GM12801 (cell line): ENCODE data around the gene TMCC1.

Source experiments
- TF ChIP-seq, protein P1 (sequence below): IDR thresholded peaks from one replicate; pipeline ENCODE4 v1.5.1; 2011; ENCODE audit warnings: control low read depth; ENCODE audit not compliant: insufficient read length; ENCODE audit errors: extremely low read depth

Gene TMCC1

DNA sequence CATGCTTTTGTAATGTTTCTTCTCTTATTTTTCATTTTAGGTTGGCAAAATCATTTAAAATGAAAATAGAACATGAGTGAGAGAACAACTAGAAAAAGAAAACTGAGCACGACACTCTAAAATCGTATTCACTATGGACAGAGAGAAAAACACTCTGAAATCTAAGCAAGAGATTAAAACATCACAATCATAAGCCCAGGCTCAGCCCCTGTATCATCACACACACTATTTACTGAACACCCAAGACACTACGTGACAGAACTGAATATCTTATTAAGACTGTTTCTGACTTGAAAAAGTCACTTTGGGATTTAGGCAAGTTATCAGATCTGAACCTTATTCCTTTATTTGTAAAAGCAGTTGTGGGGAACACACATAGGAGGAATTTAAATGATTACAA is 204.5 kb downstream of the TMCC1 start:
- TF ChIP-seq, protein P1, sequence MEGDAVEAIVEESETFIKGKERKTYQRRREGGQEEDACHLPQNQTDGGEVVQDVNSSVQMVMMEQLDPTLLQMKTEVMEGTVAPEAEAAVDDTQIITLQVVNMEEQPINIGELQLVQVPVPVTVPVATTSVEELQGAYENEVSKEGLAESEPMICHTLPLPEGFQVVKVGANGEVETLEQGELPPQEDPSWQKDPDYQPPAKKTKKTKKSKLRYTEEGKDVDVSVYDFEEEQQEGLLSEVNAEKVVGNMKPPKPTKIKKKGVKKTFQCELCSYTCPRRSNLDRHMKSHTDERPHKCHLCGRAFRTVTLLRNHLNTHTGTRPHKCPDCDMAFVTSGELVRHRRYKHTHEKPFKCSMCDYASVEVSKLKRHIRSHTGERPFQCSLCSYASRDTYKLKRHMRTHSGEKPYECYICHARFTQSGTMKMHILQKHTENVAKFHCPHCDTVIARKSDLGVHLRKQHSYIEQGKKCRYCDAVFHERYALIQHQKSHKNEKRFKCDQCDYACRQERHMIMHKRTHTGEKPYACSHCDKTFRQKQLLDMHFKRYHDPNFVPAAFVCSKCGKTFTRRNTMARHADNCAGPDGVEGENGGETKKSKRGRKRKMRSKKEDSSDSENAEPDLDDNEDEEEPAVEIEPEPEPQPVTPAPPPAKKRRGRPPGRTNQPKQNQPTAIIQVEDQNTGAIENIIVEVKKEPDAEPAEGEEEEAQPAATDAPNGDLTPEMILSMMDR: no peak

DNA sequence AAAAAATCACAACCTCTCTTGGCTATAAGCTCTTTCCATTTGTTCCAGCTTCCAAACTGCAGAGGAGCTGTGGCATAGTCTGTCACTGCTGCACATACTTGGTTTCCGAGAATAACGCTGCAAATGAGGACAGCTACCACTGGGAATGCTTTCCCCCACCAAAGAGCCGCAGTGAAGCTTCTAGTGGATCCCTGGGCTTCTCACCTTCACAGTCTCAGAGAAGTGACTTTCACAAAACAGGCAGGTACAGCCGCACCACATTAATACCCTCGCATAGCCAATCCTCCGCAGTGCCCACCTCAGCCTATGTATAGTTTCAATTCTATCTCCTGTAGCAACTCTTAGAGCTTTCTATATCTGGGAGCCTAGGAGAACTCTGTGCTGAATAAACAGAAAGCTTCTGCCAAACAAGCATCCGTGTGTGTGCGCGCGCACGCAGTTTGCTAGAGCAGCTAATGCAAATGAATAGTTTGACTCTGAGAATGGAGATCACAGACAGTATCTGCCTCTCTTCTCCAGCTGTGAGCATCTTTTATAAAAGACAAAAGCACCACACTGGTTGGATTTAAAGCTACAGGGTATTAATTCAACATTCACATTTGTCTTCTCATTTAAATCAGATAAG is 205.1 kb downstream of the TMCC1 start:
- TF ChIP-seq, protein P1: no peak

DNA sequence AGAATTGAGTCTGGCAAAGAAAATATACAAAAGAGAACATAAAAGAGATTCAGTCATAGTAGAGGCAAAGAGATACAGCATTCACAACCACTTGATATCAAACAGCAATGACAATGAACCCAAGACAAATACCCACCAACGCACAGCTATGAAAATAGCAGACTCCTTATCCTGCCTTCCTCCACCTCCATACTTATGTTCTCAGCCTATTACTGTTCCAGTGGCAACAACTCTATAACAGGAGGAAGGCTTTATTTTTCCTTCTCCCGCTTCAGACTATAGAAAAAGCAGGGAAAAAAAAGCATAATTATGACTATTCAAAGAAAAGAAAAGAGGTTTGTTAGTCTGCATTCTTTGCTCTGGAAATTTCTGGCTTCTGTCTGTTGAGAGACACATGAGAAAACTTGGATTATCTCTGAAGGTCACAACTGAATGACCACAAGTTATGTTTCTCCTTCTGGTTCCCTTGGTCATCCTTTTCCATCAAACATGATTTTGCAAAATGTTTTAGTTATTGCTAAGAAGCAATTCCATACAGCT is 205.9 kb downstream of the TMCC1 start:
- TF ChIP-seq, protein P1: no peak

DNA sequence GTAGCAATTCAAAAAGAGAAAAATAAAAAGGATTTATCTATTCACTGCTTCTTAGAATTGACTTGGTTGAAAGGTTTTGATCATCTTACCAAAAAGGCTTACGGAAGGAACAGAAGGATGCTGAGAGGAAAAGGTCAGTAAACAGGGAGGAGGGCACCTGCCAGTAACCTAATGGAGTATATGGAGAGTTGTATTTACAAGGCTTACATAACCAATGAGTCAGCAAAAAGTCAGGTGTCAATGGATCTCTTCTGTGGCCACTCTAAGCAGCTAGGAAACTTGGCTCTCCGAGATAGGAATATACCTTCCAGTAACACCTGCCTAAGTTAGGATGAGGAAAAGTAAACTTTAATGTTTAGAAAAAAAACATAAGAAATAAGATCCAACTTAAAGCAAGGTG is 206.6 kb downstream of the TMCC1 start:
- TF ChIP-seq, protein P1: no peak

DNA sequence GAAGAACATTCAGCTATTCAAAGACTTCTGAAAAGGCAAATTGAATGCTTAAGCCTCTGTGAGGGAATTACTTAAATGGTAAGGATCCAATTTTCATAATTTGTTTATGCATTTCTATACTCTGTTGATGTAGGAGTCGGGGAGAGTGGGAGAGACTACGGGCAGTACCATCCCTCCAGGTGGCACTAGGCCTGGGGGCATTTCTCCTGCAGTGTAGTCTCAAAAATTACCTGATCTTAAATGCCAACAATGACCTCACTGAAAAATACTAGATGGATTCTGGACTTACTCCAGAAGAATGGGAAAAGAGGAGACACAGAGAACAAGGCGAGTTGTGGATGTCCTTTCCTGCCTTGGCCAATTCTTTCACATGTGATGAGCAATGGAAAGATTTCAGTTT is 209.2 kb downstream of the TMCC1 start:
- TF ChIP-seq, protein P1: no peak

DNA sequence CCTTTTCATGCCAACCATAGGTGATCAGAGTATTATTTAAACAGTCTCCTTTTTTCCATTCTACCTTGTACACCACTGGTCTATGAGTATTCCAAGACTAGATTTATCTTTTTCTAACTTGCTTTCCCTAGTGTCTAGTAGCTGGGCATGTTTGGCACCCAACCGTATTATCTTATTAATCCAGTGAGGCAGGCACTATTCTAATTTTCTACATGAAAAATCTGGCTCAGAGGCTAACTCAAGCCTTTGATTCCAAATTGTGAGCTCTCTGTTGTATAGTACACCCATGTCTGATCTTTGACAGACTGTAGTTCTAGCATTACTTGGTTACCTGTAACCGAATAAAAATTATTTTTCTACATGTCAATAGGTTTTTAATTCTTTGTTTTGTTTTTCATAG is 210.3 kb downstream of the TMCC1 start:
- TF ChIP-seq, protein P1: no peak

DNA sequence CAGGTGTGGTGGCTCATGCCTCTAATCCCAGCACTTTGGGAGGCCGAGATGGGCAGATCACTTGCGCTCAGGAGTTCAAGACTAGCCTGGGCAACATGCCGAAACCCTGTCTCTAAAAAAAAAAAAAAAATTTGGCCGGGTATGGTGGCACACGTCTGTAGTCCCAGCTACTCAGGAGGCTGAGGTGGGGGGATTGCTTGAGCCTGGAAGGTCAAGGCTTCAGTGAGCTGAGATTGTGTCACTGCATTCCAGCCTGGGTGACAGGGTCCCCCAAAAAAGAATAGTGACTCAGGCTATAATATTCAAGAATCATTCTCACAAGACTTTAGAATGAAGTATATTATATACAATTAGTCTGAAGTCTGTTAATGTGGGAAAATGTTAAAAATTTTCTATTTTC is 216.5 kb downstream of the TMCC1 start:
- TF ChIP-seq, protein P1: no peak
